K562 (cell line): Measurements from ENCODE around the gene GNB2. TPM values are rescaled to one million over a fixed set of nuclear protein-coding genes. Genes with fewer than 3 reads are reported as not detected.
A peak's percentile ranks its signal among the peaks of the same experiment; 100 is the strongest.

Experiments used
- ATAC-seq: fragments of 200-7000 bp; cut with Tn5 transposase; 3 replicates; pipeline ENCODE4 v1.9.1; 2020; ENCODE audit warnings: moderate library complexity
- BruUV-seq: library from RNA; stranded (reverse); fragments of 400-500 nt; replicated peaks from 2 replicates; lab custom pipeline; 2021; lab: Mats Ljungman, UMichigan
- CTCF ChIA-PET: fragments of 300-600 bp; formaldehyde crosslinking; extraction: SDS; loops from one replicate; lab custom pipeline; 2021; ENCODE audit warnings: low intra/inter-chr PET ratio; lab: Yijun Ruan, JAX
- POLR2A ChIA-PET: fragments of 300-600, 350-650 bp; sonication (Branson Sonifier 250); formaldehyde crosslinking; extraction: SDS; loops from one replicate; lab custom pipeline; 2021; ENCODE audit warnings: antibody characterized with exemption, inconsistent platforms; lab: Yijun Ruan, JAX
- DNase-seq, 4 experiments: peaks; one replicate each; pipeline versions ENCODE4 v3.0.0 to v3.0.0-alpha.2; 2011 to 2018; ENCODE audit warnings: low spot score in 3 of 4, mixed read lengths in 3 of 4; ENCODE audit errors: extremely low read depth in 1 of 4
- FAIRE-seq: peaks from 2 replicates; lab custom pipeline; 2011; peaks lifted over from hg19 to GRCh38; lab: Jason Lieb, UNC
- H2AFZ ChIP-seq: 2 replicates; pipeline ENCODE4 v1.6.0; 2011; ENCODE audit warnings: low read depth, low read length, control low read depth, inconsistent platforms
- H3K27ac ChIP-seq: fragments of 200-600 bp; 3 replicates; pipeline ENCODE4 v1.8.0; 2011; ENCODE audit warnings: low read depth, mild to moderate bottlenecking, control low read depth, inconsistent platforms, low read length, moderate library complexity, mixed read lengths; ENCODE audit errors: extremely low read depth
- H3K27me3 ChIP-seq, 2 experiments: fragments of 300-600 bp in 1 of 2; 2 replicates in 1 of 2; 3 replicates in 1 of 2; pipeline versions ENCODE4 v1.6.0 to v1.8.0; 2011; ENCODE audit warnings: inconsistent platforms in 2 of 2, low read length in 2 of 2, mild to moderate bottlenecking in 1 of 2, mixed read lengths in 1 of 2, moderate library complexity in 1 of 2; ENCODE audit not compliant: control insufficient read depth in 2 of 2, insufficient read depth in 2 of 2
- H3K36me3 ChIP-seq: fragments of 300-600 bp; 3 replicates; pipeline ENCODE4 v1.8.0; 2011; ENCODE audit warnings: mild to moderate bottlenecking, low read length, inconsistent platforms; ENCODE audit not compliant: control insufficient read depth, insufficient read depth
- H3K4me1 ChIP-seq, 2 experiments: fragments of 200-600 bp in 1 of 2; replicated peaks in 1 of 2; 2 replicates in 1 of 2; 3 replicates in 1 of 2; pipeline versions ENCODE4 v1.5.1 to v1.8.0; 2011; ENCODE audit warnings: inconsistent platforms in 2 of 2, low read length in 2 of 2, mild to moderate bottlenecking in 1 of 2, mixed read lengths in 1 of 2, moderate library complexity in 1 of 2; ENCODE audit not compliant: control insufficient read depth in 2 of 2, insufficient read depth in 2 of 2
- H3K4me2 ChIP-seq: 2 replicates; pipeline ENCODE4 v1.6.1; 2011; ENCODE audit warnings: low read length, control low read depth, inconsistent platforms, mixed read lengths; ENCODE audit not compliant: insufficient read depth
- H3K4me3 ChIP-seq: fragments of 200-600 bp; sonication (generic), shearing (Covaris generic); 2 replicates; pipeline ENCODE4 v1.5.1; 2016; ENCODE audit warnings: control low read depth, inconsistent platforms
- H3K79me2 ChIP-seq: fragments of 200-600 bp; 3 replicates; pipeline ENCODE4 v1.8.0; 2011; ENCODE audit warnings: low read length, inconsistent platforms; ENCODE audit not compliant: control insufficient read depth, insufficient read depth
- H3K9ac ChIP-seq, 2 experiments: 2 replicates each; pipeline versions ENCODE4 v1.6.0 to v1.6.1; 2011; ENCODE audit warnings: low read depth in 2 of 2, low read length in 2 of 2, control low read depth in 1 of 2, inconsistent platforms in 1 of 2, mild to moderate bottlenecking in 1 of 2, mixed read lengths in 1 of 2; ENCODE audit not compliant: insufficient read depth in 1 of 2
- H3K9me1 ChIP-seq: one replicate; pipeline ENCODE4 v1.6.0; 2011; ENCODE audit warnings: inconsistent platforms, mild to moderate bottlenecking, low read length, moderate library complexity; ENCODE audit not compliant: control insufficient read depth, insufficient read depth
- H3K9me3 ChIP-seq: replicated peaks from 2 replicates; pipeline ENCODE4 v1.5.1; 2011; ENCODE audit warnings: low read depth, low read length, inconsistent platforms; ENCODE audit not compliant: control insufficient read depth, insufficient read depth
- H4K20me1 ChIP-seq: replicated peaks from 2 replicates; pipeline ENCODE4 v1.6.1; 2011; ENCODE audit warnings: low read length, inconsistent platforms, mixed read lengths; ENCODE audit not compliant: control insufficient read depth, insufficient read depth
- KAT8 ChIP-seq: fragments of 450-650 bp; IDR thresholded peaks from 2 replicates; pipeline ENCODE4 v1.6.1; 2016; ENCODE audit warnings: low read depth, mild to moderate bottlenecking
- POLR2G ChIP-seq: fragments of 200-400 bp; formaldehyde crosslinking; IDR thresholded peaks from 2 replicates; pipeline ENCODE4 v1.6.1; 2017; ENCODE audit warnings: low read depth, mild to moderate bottlenecking, antibody characterized with exemption, low read length, moderate library complexity
- PRMT5 ChIP-seq: sonication (generic); formaldehyde crosslinking; IDR thresholded peaks from 2 replicates; pipeline ENCODE4 v1.5.0; 2020; ENCODE audit warnings: missing genetic modification reagents
- RBFOX2 ChIP-seq: fragments of 200-400 bp; formaldehyde crosslinking; IDR thresholded peaks from 2 replicates; pipeline ENCODE4 v1.6.1; 2017; ENCODE audit warnings: low read depth, mild to moderate bottlenecking, low read length, moderate library complexity
- ZBTB17 ChIP-seq: fragments of 450-650 bp; formaldehyde crosslinking; IDR thresholded peaks from 2 replicates; pipeline ENCODE4 v1.4.0; 2020; ENCODE audit warnings: mild to moderate bottlenecking
- ZBTB2 ChIP-seq: fragments of 450-650 bp; IDR thresholded peaks from 2 replicates; pipeline ENCODE4 v1.6.1; 2016; ENCODE audit warnings: antibody characterized with exemption
- WGBS: fragments of 100-300 bp; shearing (Covaris generic); methylation state at CpG from one replicate; pipeline ENCODE4 v1.1.6; 2016; ENCODE audit warnings: low coverage, mixed read lengths; ENCODE audit not compliant: insufficient coverage; ENCODE audit errors: missing lambda C conversion rate; 5-methylcytosine and 5-hydroxymethylcytosine counted together
- in situ Hi-C: fragments of 300-500 bp; cut with MboI; formaldehyde crosslinking; loops from 4 replicates; pipeline ENCODE4 v1.15.0; 2018; ENCODE audit warnings: inconsistent platforms, mixed read lengths
- intact Hi-C: fragments of 100-400 bp; cut with micrococcal nuclease; formaldehyde crosslinking; loops from 2 replicates; pipeline ENCODE4 v1.14.2; 2022
- polyA plus RNA-seq, 8 experiments: library from polyadenylated mRNA; depleted of rRNA in 4 of 8; stranded (reverse) in 5 of 8; unstranded in 3 of 8; fragments of >200 nt; fragmentation: Nextera tagmentation in 2 of 8; fragmentation: Illumina TruSeq in 1 of 8; extraction: Ambion mirVana in 2 of 8; extraction: Trizol in 1 of 8; gene quantifications; 2 replicates each; pipeline versions ENCODE4 v1.2.1 to v1.2.3, GENCODE V29; 2011 to 2014; ENCODE audit warnings: inconsistent platforms in 1 of 8, missing spikeins in 1 of 8
- total RNA-seq, 7 experiments: library from RNA; depleted of rRNA in 6 of 7; stranded (reverse); fragments of >200 nt in 6 of 7; fragmentation: Illumina TruSeq in 2 of 7; extraction: Trizol in 2 of 7; gene quantifications; 2 replicates each; pipeline versions ENCODE4 v1.2.1 to v1.2.3, GENCODE V29; 2011 to 2021; ENCODE audit warnings: low replicate concordance in 1 of 7

GNB2 gene
- total and polyA plus RNA-seq, 9 of the 15 experiments (the other 6 are each of a cell fraction or from before 2014, with no cell fraction given), result 0.65 to 320 (median 104) TPM

- Histone ChIP-seq H3K4me3 (no peak overlapping the region), H3K9ac (no peak overlapping the region), H2AFZ (no peak overlapping the region), H3K27me3 (no peaks in the 10 kb centered on the region), H3K9me1 (no peaks in the 10 kb centered on the region), H3K36me3 (peaks cover 93% of the 10 kb centered on the region; the same call in 2 of the 3 replicates), H3K79me2 (peaks cover 37% of the 10 kb centered on the region), H3K4me2 (no peak overlapping the region), H3K9me3 (no peaks in the 10 kb centered on the region)
- no peak for DNase-seq
- ChIA-PET CTCF (interaction anchor here (0.7 kb wide), 1 partner anchor 13 kb away, joined by 4 read pairs; no protein-coding TSS in a partner anchor), POLR2A (interaction anchor here (0.7 to 1.2 kb wide), 2 partner anchors 18 to 100 kb away, joined by 3 read pairs; partner anchors contain the start of gene FBXO24)
- intact Hi-C loops, result no loop called here
- 96% methylated on average over 9 of the region's 17 CpGs for WGBS
- no peak for FAIRE-seq
- no peak for TF ChIP-seq PRMT5
- peak; percentile 52 for TF ChIP-seq RBFOX2
- 0 out of 2 replicates have a peak, but pooled peaks have one; percentile 59 for TF ChIP-seq POLR2G
- no peak for TF ChIP-seq ZBTB2
- no peak for TF ChIP-seq ZBTB17 (CRISPR knock-in tag)
- no peak for TF ChIP-seq KAT8
- TF ChIP-seq, all 486 proteins: peak for 2
- in situ Hi-C loops, result no loop called here
- H3K4me1 ChIP-seq, result peaks cover 4 to 77% of the 10 kb centered on the region in 2 experiments
- H4K20me1 ChIP-seq, result peaks cover 20% of the 10 kb centered on the region
- no peak overlapping the region for H3K27ac ChIP-seq
- BruUV-seq, result no TSS peak
- no peak for ATAC-seq
Observed at GRCh38 chr7:100686822-100687211, 13.3 kb downstream of the GNB2 start.
